ENCODE data around the gene ANKRD9.

The ANKRD9 gene

GRCh38 chr14:102493585-102493984, 16.0 kb downstream of the ANKRD9 start:
- peaks cover 7% of the 10 kb centered on the region for H3K36me3 ChIP-seq (ENCODE audit: control insufficient read depth, insufficient read depth, low read length)
- H3K9ac ChIP-seq (ENCODE audit: low read depth, low read length): no peak overlapping the region
- H3K27me3 ChIP-seq (ENCODE audit: control insufficient read depth, insufficient read depth, low read length): no peaks in the 10 kb centered on the region

GRCh38 chr14:102493096-102493495, 16.5 kb downstream of the ANKRD9 start:
- Histone ChIP-seq H3K9ac (ENCODE audit: low read depth, low read length) (no peak overlapping the region), H3K36me3 (ENCODE audit: control insufficient read depth, insufficient read depth, low read length) (0 out of 2 replicates have a peak, but pooled peaks cover 3% of the 10 kb centered on the region), H3K4me3 (ENCODE audit: low read depth, low read length) (no peak overlapping the region), H3K9me3 (ENCODE audit: control insufficient read depth, insufficient read depth, low read length) (no peaks in the 10 kb centered on the region), H3K27me3 (ENCODE audit: control insufficient read depth, insufficient read depth, low read length) (no peaks in the 10 kb centered on the region), H3K27ac (ENCODE audit: low read depth, low read length) (no peak overlapping the region), H3K4me1 (ENCODE audit: control insufficient read depth, insufficient read depth, low read length) (no peaks in the 10 kb centered on the region)

More at GRCh38 chr14:102493585-102493984, 16.0 kb downstream of the ANKRD9 start:
- H3K4me1 ChIP-seq (ENCODE audit: control insufficient read depth, insufficient read depth, low read length): no peaks in the 10 kb centered on the region
- no peaks in the 10 kb centered on the region for H3K9me3 ChIP-seq (ENCODE audit: control insufficient read depth, insufficient read depth, low read length)
- no peak overlapping the region for H3K27ac ChIP-seq (ENCODE audit: low read depth, low read length)
- H3K4me3 ChIP-seq (ENCODE audit: low read depth, low read length): no peak overlapping the region

GRCh38 chr14:102492531-102492910, 17.1 kb downstream of the ANKRD9 start:
- H3K36me3 ChIP-seq (ENCODE audit: control insufficient read depth, insufficient read depth, low read length): 0 out of 2 replicates have a peak, but pooled peaks cover 3% of the 10 kb centered on the region
- no peaks in the 10 kb centered on the region for H3K27me3 ChIP-seq (ENCODE audit: control insufficient read depth, insufficient read depth, low read length)
- no peak overlapping the region for H3K4me3 ChIP-seq (ENCODE audit: low read depth, low read length)
- H3K27ac ChIP-seq (ENCODE audit: low read depth, low read length): no peak overlapping the region
- H3K9ac ChIP-seq (ENCODE audit: low read depth, low read length): no peak overlapping the region
- H3K4me1 ChIP-seq (ENCODE audit: control insufficient read depth, insufficient read depth, low read length): no peaks in the 10 kb centered on the region
- no peaks in the 10 kb centered on the region for H3K9me3 ChIP-seq (ENCODE audit: control insufficient read depth, insufficient read depth, low read length)

DNA sequence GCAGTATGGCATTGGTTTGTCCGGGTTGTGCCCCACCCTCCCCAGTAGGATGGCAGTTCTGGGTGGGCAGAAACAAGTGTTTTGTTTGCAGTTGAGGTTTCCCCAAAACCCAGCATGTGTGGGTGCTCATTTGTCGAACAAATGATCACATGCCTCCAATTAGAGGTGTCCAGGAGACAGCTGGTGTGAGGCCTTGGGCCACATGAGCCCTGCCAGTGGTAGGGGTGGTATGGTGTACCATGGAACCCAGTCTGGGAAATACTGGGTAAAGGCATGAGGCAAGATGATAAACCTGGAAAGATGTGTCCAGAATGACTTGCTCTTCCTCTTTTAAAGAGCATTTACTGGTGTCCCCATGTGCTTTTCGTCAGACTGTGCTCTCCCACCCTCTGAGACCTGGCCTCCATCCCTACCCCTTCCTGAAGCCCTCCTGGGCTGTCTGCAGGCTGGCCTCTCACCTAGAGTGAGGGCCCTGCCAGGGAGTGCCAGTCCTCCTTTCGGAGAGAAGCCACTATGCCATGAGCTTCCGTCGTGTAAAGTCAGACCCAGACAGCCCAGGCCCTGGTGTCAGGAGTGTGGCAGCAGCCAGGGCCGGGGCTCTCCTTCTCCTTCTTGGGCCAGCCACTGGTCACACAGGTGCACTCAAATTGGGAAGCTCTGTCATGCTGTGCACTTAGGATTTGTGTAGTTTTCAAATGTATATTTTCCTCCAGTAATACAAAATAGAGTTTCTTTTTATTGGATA, 17.6 kb downstream of the ANKRD9 start:
- H3K9ac ChIP-seq (ENCODE audit: low read depth, low read length): no peak overlapping the region
- H3K36me3 ChIP-seq (ENCODE audit: control insufficient read depth, insufficient read depth, low read length): no peaks in the 10 kb centered on the region
- no peaks in the 10 kb centered on the region for H3K4me1 ChIP-seq (ENCODE audit: control insufficient read depth, insufficient read depth, low read length)
- H3K27ac ChIP-seq (ENCODE audit: low read depth, low read length): no peak overlapping the region
- no peaks in the 10 kb centered on the region for H3K9me3 ChIP-seq (ENCODE audit: control insufficient read depth, insufficient read depth, low read length)
- no peak overlapping the region for H3K4me3 ChIP-seq (ENCODE audit: low read depth, low read length)
- no peaks in the 10 kb centered on the region for H3K27me3 ChIP-seq (ENCODE audit: control insufficient read depth, insufficient read depth, low read length)

- H3K36me3 ChIP-seq (ENCODE audit: control insufficient read depth, insufficient read depth, low read length): no peaks in the 10 kb centered on the region
- H3K4me1 ChIP-seq (ENCODE audit: control insufficient read depth, insufficient read depth, low read length): no peaks in the 10 kb centered on the region
- H3K27ac ChIP-seq (ENCODE audit: low read depth, low read length): no peak overlapping the region
- H3K9ac ChIP-seq (ENCODE audit: low read depth, low read length): no peak overlapping the region
- H3K9me3 ChIP-seq (ENCODE audit: control insufficient read depth, insufficient read depth, low read length): no peaks in the 10 kb centered on the region
- no peak overlapping the region for H3K4me3 ChIP-seq (ENCODE audit: low read depth, low read length)
- no peaks in the 10 kb centered on the region for H3K27me3 ChIP-seq (ENCODE audit: control insufficient read depth, insufficient read depth, low read length)
Observed at GRCh38 chr14:102491366-102491765, 18.2 kb downstream of the ANKRD9 start.

DNA sequence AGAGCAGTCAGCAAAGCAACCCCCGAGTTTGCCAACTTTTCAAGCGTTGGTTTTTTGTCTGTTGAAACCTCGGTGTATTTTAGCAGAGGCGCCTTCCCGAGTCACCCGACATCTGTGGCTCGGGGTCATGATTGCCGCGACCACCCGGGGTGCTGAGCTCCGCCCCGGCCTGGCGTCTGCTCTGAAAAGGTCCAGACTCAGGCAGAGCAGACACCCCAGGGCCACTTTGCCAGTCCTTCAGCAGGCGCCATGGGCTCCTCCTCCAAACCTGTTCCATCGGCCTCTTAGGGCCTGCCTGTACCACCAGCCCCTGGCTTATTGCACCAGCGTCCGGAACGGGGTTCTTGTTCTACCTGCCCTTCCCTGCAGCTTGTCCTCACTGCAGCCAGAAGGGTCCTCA, 19.1 kb downstream of the ANKRD9 start:
- no peaks in the 10 kb centered on the region for H3K9me3 ChIP-seq (ENCODE audit: control insufficient read depth, insufficient read depth, low read length)
- no peak overlapping the region for H3K4me3 ChIP-seq (ENCODE audit: low read depth, low read length)
- no peaks in the 10 kb centered on the region for H3K27me3 ChIP-seq (ENCODE audit: control insufficient read depth, insufficient read depth, low read length)
- H3K4me1 ChIP-seq (ENCODE audit: control insufficient read depth, insufficient read depth, low read length): no peaks in the 10 kb centered on the region
- no peak overlapping the region for H3K27ac ChIP-seq (ENCODE audit: low read depth, low read length)
- H3K36me3 ChIP-seq (ENCODE audit: control insufficient read depth, insufficient read depth, low read length): no peaks in the 10 kb centered on the region
- H3K9ac ChIP-seq (ENCODE audit: low read depth, low read length): no peak overlapping the region

DNA sequence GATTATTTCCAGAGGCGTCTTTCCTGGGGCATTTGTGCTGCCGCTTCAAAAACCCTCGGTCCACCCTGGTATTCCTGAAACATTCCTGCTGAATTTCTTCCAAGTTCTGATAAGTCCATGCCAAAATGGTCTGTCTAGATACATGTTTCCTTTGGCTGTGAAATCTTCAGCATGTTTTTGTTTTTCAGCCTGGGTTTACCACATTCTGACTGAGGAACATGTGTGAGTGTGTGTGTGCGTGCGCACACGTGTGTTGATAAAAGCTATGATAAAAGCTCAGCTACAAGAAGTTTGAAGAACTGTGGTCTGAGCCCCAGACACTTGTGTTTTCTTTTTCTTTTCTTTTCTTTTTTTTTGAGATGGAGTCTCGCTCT, 22.4 kb downstream of the ANKRD9 start:
- Histone ChIP-seq H3K9ac (ENCODE audit: low read depth, low read length) (no peak overlapping the region), H3K27me3 (ENCODE audit: control insufficient read depth, insufficient read depth, low read length) (no peaks in the 10 kb centered on the region), H3K4me1 (ENCODE audit: control insufficient read depth, insufficient read depth, low read length) (no peaks in the 10 kb centered on the region), H3K4me3 (ENCODE audit: low read depth, low read length) (no peak overlapping the region), H3K36me3 (ENCODE audit: control insufficient read depth, insufficient read depth, low read length) (no peaks in the 10 kb centered on the region), H3K27ac (ENCODE audit: low read depth, low read length) (no peak overlapping the region), H3K9me3 (ENCODE audit: control insufficient read depth, insufficient read depth, low read length) (no peaks in the 10 kb centered on the region)

GRCh38 chr14:102486513-102487203, 22.9 kb downstream of the ANKRD9 start:
- no peak overlapping the region for H3K9ac ChIP-seq (ENCODE audit: low read depth, low read length)
- no peaks in the 10 kb centered on the region for H3K4me1 ChIP-seq (ENCODE audit: control insufficient read depth, insufficient read depth, low read length)
- H3K9me3 ChIP-seq (ENCODE audit: control insufficient read depth, insufficient read depth, low read length): no peaks in the 10 kb centered on the region
- H3K27me3 ChIP-seq (ENCODE audit: control insufficient read depth, insufficient read depth, low read length): no peaks in the 10 kb centered on the region
- H3K27ac ChIP-seq (ENCODE audit: low read depth, low read length): no peak overlapping the region
- H3K4me3 ChIP-seq (ENCODE audit: low read depth, low read length): no peak overlapping the region
- H3K36me3 ChIP-seq (ENCODE audit: control insufficient read depth, insufficient read depth, low read length): no peaks in the 10 kb centered on the region

DNA sequence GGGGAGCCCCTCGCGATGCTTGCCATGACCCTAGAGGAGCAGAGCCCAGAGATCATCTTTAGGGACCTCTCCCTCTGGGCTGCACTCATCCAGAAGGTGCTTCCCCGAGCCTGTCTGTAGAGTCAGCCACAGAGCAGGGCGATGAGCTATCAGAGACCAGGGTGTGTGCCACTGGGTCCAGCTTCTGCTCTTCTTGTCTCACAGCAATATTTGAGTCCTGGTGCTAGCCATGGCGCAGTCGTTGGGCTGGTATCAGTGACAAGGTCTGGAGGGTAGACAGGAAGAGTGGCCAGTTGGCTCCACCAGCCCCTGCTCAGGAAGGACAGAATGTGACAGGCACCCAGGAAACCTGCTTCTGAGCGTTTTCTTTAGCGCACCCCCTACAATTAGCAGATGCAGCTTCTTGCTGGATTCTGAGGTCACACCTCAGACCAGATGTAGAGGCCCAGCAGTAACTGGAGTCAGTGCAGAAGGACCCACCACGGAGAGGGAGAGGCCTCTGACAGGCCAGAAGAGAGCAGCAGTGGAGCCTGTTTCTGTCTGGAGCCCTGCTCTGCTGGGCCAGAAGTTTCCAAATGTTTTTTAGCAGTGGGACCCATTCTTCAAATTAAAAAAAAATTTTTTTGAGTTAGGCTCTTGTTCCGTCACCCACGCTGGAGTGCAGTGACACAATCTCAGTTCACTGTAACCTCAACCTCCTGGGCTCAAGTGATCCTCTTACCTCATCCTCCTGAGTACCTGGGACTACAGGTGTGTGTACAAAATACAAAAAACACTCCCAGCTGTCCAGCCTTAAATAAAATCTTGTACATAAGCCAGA, 23.7 kb downstream of the ANKRD9 start:
- Histone ChIP-seq H3K4me1 (ENCODE audit: control insufficient read depth, insufficient read depth, low read length) (no peaks in the 10 kb centered on the region), H3K36me3 (ENCODE audit: control insufficient read depth, insufficient read depth, low read length) (no peaks in the 10 kb centered on the region), H3K27ac (ENCODE audit: low read depth, low read length) (no peak overlapping the region), H3K4me3 (ENCODE audit: low read depth, low read length) (no peak overlapping the region), H3K9me3 (ENCODE audit: control insufficient read depth, insufficient read depth, low read length) (no peaks in the 10 kb centered on the region), H3K9ac (ENCODE audit: low read depth, low read length) (no peak overlapping the region), H3K27me3 (ENCODE audit: control insufficient read depth, insufficient read depth, low read length) (no peaks in the 10 kb centered on the region)

DNA sequence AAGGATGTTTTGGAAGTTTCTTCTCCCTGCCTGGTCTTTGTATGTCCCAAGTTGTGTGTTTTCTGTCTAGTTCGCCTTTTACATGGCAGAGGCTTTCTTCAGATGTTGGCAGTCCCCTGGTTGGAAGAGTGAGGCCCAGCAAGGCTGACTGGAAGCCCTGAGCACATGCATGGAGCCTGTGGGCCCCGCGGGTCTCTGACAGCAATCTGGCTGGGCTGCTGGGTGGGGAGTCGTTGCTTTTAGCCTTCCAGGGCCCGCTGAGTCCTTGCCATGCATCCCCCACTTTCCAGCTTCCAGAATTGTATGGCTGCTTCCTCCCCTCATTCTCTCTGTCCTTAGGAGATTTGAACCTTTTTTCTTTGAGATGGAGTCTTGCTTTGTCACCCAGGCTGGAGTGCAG, 25.3 kb downstream of the ANKRD9 start:
- Histone ChIP-seq H3K27me3 (ENCODE audit: control insufficient read depth, insufficient read depth, low read length) (no peaks in the 10 kb centered on the region), H3K27ac (ENCODE audit: low read depth, low read length) (no peak overlapping the region)

DNA sequence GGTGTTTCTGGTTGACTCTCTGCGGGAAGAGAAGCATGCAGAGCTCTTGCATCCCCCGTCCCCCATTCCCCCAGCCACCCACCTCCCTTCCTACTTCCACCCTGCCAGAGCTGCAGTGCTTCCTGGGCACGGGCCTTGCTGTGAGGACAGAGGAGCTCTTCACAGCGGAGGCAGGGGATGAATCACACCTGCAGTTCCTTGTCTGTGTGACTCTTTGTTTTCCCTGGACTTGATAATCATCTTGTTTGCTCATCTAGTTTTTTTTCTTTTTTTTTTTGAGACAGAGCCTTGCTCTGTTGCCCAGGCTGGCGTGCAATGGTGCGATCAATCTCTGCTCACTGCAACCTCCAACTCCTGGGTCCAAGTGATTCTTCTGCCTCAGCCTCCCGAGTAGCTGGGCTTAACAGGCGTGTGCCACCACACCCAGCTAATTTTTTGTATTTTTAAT, 27.8 kb downstream of the ANKRD9 start:
- no peaks in the 10 kb centered on the region for H3K9me3 ChIP-seq (ENCODE audit: control insufficient read depth, insufficient read depth, low read length)
- no peak overlapping the region for H3K4me3 ChIP-seq (ENCODE audit: low read depth, low read length)
- no peaks in the 10 kb centered on the region for H3K27me3 ChIP-seq (ENCODE audit: control insufficient read depth, insufficient read depth, low read length)
- H3K9ac ChIP-seq (ENCODE audit: low read depth, low read length): no peak overlapping the region
- no peaks in the 10 kb centered on the region for H3K4me1 ChIP-seq (ENCODE audit: control insufficient read depth, insufficient read depth, low read length)
- H3K36me3 ChIP-seq (ENCODE audit: control insufficient read depth, insufficient read depth, low read length): no peaks in the 10 kb centered on the region
- no peak overlapping the region for H3K27ac ChIP-seq (ENCODE audit: low read depth, low read length)

More for the DNA sequence above, 25.3 kb downstream of the ANKRD9 start:
- Histone ChIP-seq H3K9ac (ENCODE audit: low read depth, low read length) (no peak overlapping the region), H3K4me3 (ENCODE audit: low read depth, low read length) (no peak overlapping the region), H3K36me3 (ENCODE audit: control insufficient read depth, insufficient read depth, low read length) (no peaks in the 10 kb centered on the region), H3K9me3 (ENCODE audit: control insufficient read depth, insufficient read depth, low read length) (no peaks in the 10 kb centered on the region), H3K4me1 (ENCODE audit: control insufficient read depth, insufficient read depth, low read length) (no peaks in the 10 kb centered on the region)

Measured in HUES48 (cell line).